Left lobe of liver (tissue), 2 donors: ENCODE results near the gene TSPOAP1. TPM values are rescaled to one million over a fixed set of nuclear protein-coding genes. Genes with fewer than 3 reads are reported as not detected.
A peak's percentile ranks its signal among the peaks of the same experiment; 100 is the strongest.

ENCODE experiments used
- ATAC-seq: fragments of 200-7000 bp; cut with Tn5 transposase; one replicate; pipeline ENCODE4 v1.9.1; 2020; ENCODE audit warnings: mild to moderate bottlenecking, moderate library complexity
- DNase-seq: peaks from one replicate; pipeline ENCODE4 v3.0.0-alpha.2; 2020; ENCODE audit warnings: low spot score
- total RNA-seq: library from RNA; stranded (reverse); gene quantifications from one replicate; pipeline ENCODE4 v1.2.1, GENCODE V29; 2021
- donor health status: DM: no; HTN: no; CAD: no; lungs with moderate emphysema.
- donor health status: DM: no; HTN: yes; CAD: no.

TSPOAP1 gene
- total RNA-seq, 1 donor from 2014 or later = 6.5 TPM

GRCh38 chr17:58268326-58268725 lies 60.3 kb downstream of the TSPOAP1 start:
- DNase-seq = peak; percentile 19
- no peak for ATAC-seq

- ATAC-seq (no peak), DNase-seq (peak; percentile 39)
These were observed 61.0 kb downstream of the TSPOAP1 start for GRCh38 chr17:58267347-58268324.

GRCh38 chr17:58265902-58266875 lies 62.4 kb downstream of the TSPOAP1 start:
- ATAC-seq (no peak), DNase-seq (peak; percentile 14)

DNA sequence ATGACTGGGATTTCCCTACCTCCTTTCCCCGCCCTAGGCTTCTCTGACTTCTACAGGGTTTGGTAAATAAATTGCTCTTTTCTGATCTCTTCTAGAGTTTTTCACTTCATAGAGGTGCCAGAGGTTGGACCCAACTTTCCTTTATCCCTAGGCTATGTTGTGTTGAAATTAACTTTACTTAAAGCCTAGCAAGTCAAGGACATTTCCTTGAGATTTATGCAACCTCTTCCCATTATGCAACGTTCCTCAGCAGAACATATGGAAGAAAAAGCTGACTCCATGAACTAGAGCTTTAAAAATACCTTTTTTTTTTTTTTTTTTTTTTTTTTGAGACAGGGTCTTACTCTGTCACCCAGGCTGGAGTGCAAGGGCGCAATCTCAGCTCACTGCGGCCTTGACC lies 63.3 kb downstream of the TSPOAP1 start:
- DNase-seq = no peak
- ATAC-seq = no peak

DNA sequence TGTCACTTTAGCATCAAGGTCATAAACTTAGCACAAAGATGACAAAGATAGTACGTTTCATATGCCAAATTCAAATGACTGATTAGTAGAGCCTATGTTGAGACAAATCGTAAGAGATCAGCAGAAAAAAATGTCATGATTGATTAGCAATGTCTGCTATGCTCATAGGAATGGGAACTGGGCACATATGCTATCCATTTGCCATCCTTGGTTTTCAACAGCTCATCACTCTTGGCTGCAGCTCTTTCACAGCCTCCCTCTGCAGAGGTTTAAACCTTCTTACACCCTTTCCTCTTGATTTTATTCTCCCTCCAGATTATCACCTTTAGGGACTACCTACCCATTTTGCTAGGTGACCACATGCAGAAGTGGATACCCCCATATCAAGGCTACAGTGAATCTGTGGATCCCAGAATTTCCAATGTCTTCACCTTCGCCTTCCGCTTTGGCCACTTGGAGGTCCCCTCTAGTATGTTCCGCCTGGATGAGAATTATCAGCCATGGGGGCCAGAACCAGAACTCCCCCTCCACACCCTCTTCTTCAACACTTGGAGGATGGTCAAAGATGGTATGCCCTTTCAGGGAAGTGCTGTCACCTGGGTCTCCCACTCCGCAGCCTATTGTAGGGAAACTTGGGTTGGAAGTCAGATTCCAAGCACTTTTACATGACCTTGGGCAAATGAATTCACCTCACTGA lies 64.0 kb downstream of the TSPOAP1 start:
- peak; percentile 12 for DNase-seq
- ATAC-seq = no peak

- DNase-seq = peak; percentile 11
- ATAC-seq = no peak
These were observed 64.8 kb downstream of the TSPOAP1 start for GRCh38 chr17:58263773-58264172.

GRCh38 chr17:58262149-58262548 lies 66.4 kb downstream of the TSPOAP1 start:
- ATAC-seq (no peak), DNase-seq (no peak)

DNA sequence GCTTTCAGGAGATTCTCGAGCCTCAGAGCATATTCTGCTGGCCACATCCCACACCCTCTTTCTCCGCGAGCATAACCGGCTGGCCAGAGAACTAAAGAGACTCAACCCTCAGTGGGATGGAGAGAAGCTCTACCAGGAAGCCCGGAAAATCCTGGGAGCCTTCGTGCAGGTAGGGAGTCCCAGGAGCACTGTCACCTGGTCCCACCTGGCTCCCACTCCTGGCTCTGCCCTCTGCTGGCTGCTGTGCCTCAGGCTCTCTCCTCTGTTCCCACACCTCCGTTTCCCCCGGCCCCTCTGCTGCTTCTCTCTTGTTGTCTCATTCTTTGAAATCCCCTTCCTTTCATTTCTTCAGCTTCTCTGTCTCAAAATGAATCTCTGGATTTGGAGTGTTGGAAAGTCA lies 73.8 kb downstream of the TSPOAP1 start:
- DNase-seq (no peak), ATAC-seq (peak; percentile 23)

DNA sequence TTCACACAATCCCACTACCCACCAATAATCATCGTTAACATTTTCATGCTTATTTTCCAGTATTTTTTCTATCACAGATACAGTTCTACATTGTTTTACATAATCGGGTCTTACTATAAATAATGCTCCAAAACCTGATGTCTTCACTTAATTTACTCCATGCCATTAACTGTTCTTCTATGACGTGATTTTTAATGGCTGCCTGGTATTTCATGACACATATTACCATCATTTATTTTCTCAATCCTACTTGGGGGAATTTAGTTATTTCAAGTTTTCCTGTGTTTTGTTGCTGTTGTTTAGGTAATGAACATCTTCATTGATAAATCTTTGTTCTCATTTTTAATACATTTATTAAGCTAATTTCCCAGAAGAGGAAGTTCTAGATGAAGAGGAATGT lies 75.5 kb downstream of the TSPOAP1 start:
- DNase-seq (no peak), ATAC-seq (no peak)

- DNase-seq (no peak), ATAC-seq (no peak)
These were observed 76.5 kb downstream of the TSPOAP1 start for GRCh38 chr17:58252141-58252540.

Other genes starting within 250 kb of the TSPOAP1 start
- 24.4 TPM for gene DYNLL2, start 245.4 kb downstream of the TSPOAP1 start, total RNA-seq
- gene OR4D1, start 180.4 kb downstream of the TSPOAP1 start, total RNA-seq = not detected
- not detected for gene OR4D2, start 161.8 kb downstream of the TSPOAP1 start, total RNA-seq
- not detected for gene EPX, start 136.1 kb downstream of the TSPOAP1 start, total RNA-seq
- 9.8 TPM for gene MKS1, start 109.5 kb downstream of the TSPOAP1 start, total RNA-seq
- not detected for gene LPO, start 90.2 kb downstream of the TSPOAP1 start, total RNA-seq
- gene MPO, start 47.9 kb downstream of the TSPOAP1 start, total RNA-seq = 0.43 TPM
- gene SUPT4H1, start 23.4 kb upstream of the TSPOAP1 start, total RNA-seq = 40.0 TPM
- gene RNF43, start 88.7 kb upstream of the TSPOAP1 start, total RNA-seq = 13.0 TPM
- gene HSF5, start 159.6 kb upstream of the TSPOAP1 start, total RNA-seq = 0.18 TPM
- 101 TPM for gene MTMR4, start 185.8 kb upstream of the TSPOAP1 start, total RNA-seq